Germinal center (tissue), 1 donor: ENCODE measurements around the gene UQCC5.

Experiments used
- DNase-seq: peaks from one replicate; pipeline ENCODE4 v3.0.0; 2012; ENCODE audit warnings: mixed read lengths, low spot score

Gene UQCC5

DNA sequence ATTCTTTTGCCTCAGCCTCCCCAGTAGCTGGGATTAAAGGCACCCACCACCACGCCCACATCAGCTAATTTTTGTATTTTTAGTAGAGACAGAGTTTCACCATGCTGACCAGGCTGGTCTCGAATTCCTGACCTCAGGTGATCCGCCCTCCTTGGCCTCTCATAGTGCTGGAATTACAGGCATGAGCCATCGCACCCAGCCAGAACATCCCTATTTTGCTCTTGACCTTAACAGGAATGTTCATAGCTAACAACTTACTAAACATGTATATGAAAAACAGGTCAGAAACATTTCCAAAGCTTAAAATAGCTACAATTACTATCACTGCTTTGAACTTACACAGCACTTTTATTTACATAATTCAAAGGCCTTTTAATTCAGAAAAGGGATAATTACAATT lies 33.7 kb downstream of the UQCC5 start:
- DNase-seq, result no peak

DNA sequence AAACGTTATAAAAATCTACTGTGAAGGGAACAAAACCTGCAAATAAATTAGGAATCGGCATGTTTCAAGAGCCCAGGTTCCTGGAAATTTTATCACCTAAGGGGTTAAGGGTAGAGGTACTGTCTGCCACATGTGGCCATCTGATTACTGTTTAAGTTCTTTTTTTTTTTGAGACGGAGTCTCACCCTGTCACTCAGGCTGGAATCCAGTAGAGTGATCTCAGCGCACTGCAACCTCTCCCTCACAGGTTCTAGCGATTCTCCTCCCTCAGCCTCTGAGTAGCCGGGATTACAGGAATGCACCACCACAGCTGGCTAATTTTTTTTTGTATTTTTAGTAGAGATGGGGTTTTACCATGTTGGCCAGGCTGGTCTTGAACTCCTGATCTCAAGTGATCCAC lies 35.8 kb downstream of the UQCC5 start:
- DNase-seq, result no peak

DNA sequence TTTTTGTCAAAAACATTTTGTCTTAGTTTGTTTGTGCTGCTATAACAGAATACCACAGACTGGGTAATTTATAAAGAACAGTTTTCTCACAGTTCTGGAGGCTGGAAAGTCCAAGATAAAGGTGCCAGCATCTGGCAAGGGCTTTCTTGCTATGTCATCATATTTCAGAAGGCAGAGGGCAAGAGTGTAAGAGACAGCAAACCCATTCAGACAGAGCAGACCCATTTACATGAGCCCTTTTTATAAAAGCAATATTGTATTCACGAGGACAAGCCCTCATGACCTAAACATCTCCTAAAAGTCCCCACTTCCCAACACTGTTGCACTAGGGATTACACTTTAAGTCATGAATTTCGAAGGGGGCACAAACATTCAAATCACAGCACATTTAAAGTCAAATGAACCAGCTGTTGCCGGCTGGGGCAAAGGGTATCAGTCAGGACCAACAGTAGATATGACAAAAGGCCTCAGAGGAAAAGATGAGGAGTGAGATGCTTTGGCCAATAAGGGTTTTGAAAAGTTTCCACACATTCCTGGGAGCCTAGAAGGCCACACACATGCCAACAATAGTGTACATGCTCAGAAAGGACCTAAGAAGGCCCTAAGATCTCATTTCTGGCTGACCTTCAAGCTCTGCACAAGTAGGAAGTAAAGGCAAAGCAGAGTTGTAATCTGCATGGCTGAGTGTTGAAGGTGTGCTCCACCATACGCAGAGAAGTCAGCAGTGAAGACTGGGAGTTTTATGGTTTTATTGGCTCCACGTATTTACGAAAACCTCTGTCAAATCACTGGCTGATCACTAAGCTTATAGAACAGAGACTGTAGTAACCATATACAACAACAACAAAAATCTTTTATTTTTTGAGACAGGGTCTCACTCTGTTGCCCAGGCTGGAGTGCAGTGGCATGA lies 37.9 kb downstream of the UQCC5 start:
- no peak for DNase-seq
